ENCODE results near the gene CD44. TPM values are rescaled to one million over a fixed set of nuclear protein-coding genes. Genes with fewer than 3 reads are reported as not detected.

Gene CD44
- total RNA-seq, 1 experiment from 2014 or later, result 324 TPM

- peak; percentile 60 for DNase-seq (ENCODE audit: low spot score)
Observed at GRCh38 chr11:35139722-35140282, 831 bp downstream of the CD44 start.

- DNase-seq (ENCODE audit: low spot score), result no peak
Observed at GRCh38 chr11:35141071-35141470, 2.1 kb downstream of the CD44 start.

- DNase-seq (ENCODE audit: low spot score), result no peak
Observed at GRCh38 chr11:35141571-35141971, 2.6 kb downstream of the CD44 start.

- peak; percentile 79 for DNase-seq (ENCODE audit: low spot score)
Observed at GRCh38 chr11:35142481-35143075, 3.6 kb downstream of the CD44 start.

- DNase-seq (ENCODE audit: low spot score), result peak; percentile 30
Observed at GRCh38 chr11:35143297-35144135, 4.5 kb downstream of the CD44 start.

GRCh38 chr11:35144136-35144741 is 5.3 kb downstream of the CD44 start:
- peak; percentile 87 for DNase-seq (ENCODE audit: low spot score)

- no peak for DNase-seq (ENCODE audit: low spot score)
Observed at GRCh38 chr11:35144806-35145205, 5.8 kb downstream of the CD44 start.

- DNase-seq (ENCODE audit: low spot score), result peak; percentile 61
Observed at GRCh38 chr11:35145271-35145670, 6.3 kb downstream of the CD44 start.

- DNase-seq (ENCODE audit: low spot score), result no peak
Observed at GRCh38 chr11:35146074-35146521, 7.1 kb downstream of the CD44 start.

- no peak for DNase-seq (ENCODE audit: low spot score)
Observed at GRCh38 chr11:35146711-35147110, 7.7 kb downstream of the CD44 start.

- DNase-seq (ENCODE audit: low spot score), result no peak
Observed at GRCh38 chr11:35147235-35147634, 8.3 kb downstream of the CD44 start.

GRCh38 chr11:35148163-35148837 is 9.3 kb downstream of the CD44 start:
- DNase-seq (ENCODE audit: low spot score), result no peak

GRCh38 chr11:35150454-35150853 is 11.5 kb downstream of the CD44 start:
- no peak for DNase-seq (ENCODE audit: low spot score)

GRCh38 chr11:35151241-35151640 is 12.3 kb downstream of the CD44 start:
- no peak for DNase-seq (ENCODE audit: low spot score)

- DNase-seq (ENCODE audit: low spot score), result no peak
Observed at GRCh38 chr11:35151683-35152280, 12.8 kb downstream of the CD44 start.

GRCh38 chr11:35152575-35152974 is 13.6 kb downstream of the CD44 start:
- no peak for DNase-seq (ENCODE audit: low spot score)

GRCh38 chr11:35153280-35153679 is 14.3 kb downstream of the CD44 start:
- DNase-seq (ENCODE audit: low spot score), result no peak

GRCh38 chr11:35154952-35155351 is 16.0 kb downstream of the CD44 start:
- DNase-seq (ENCODE audit: low spot score), result no peak

GRCh38 chr11:35155677-35156076 is 16.7 kb downstream of the CD44 start:
- DNase-seq (ENCODE audit: low spot score), result no peak

GRCh38 chr11:35157814-35158700 is 19.1 kb downstream of the CD44 start:
- no peak for DNase-seq (ENCODE audit: low spot score)
